ENCODE data around the gene DDX20.

DDX20 gene, protein sequence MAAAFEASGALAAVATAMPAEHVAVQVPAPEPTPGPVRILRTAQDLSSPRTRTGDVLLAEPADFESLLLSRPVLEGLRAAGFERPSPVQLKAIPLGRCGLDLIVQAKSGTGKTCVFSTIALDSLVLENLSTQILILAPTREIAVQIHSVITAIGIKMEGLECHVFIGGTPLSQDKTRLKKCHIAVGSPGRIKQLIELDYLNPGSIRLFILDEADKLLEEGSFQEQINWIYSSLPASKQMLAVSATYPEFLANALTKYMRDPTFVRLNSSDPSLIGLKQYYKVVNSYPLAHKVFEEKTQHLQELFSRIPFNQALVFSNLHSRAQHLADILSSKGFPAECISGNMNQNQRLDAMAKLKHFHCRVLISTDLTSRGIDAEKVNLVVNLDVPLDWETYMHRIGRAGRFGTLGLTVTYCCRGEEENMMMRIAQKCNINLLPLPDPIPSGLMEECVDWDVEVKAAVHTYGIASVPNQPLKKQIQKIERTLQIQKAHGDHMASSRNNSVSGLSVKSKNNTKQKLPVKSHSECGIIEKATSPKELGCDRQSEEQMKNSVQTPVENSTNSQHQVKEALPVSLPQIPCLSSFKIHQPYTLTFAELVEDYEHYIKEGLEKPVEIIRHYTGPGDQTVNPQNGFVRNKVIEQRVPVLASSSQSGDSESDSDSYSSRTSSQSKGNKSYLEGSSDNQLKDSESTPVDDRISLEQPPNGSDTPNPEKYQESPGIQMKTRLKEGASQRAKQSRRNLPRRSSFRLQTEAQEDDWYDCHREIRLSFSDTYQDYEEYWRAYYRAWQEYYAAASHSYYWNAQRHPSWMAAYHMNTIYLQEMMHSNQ

GRCh38 chr1:111755331-111756123 is at the start of gene DDX20:
Gene DDX20 (plus strand): TSS chr1:111755901. CDS start chr1:111755925, 24 bp downstream.
- H3K27ac ChIP-seq = peak within 1 kb of the TSS; percentile 98
- TF ChIP-seq CTCF (IDR thresholded peaks at IDR 0.05) (peak; percentile 95), ZFX (IDR thresholded peaks at IDR 0.05; ENCODE audit: borderline replicate concordance) (no peak)

DNA sequence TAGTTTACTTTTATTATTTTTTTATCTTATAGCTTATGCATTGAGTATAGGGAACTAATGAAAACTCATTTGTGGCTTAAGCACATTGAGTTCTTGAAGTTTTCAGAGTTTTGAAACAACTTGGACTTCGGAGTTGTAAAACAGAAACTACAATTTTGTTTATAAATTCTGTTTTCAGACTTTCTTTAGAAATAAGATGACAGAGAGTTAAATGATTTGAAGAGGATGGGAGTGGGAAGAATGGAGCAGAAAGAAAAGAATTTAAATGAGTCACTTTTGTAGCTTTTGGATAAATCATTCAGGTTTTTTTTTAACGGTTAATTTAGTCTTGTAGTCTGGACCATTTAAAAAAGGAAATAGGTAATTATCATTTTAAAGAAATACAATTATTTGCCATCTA is 48.8 kb upstream of the DDX20 start:
- no peak overlapping the region for H3K27ac ChIP-seq

GRCh38 chr1:111707906-111708305 is 47.8 kb upstream of the DDX20 start:
- H3K27ac ChIP-seq = no peak overlapping the region
- no peak for TF ChIP-seq CTCF (IDR thresholded peaks at IDR 0.05)
- TF ChIP-seq ZFX (IDR thresholded peaks at IDR 0.05; ENCODE audit: borderline replicate concordance) = no peak

More for the DNA sequence above, 48.8 kb upstream of the DDX20 start:
- TF ChIP-seq CTCF (IDR thresholded peaks at IDR 0.05) (no peak), ZFX (IDR thresholded peaks at IDR 0.05; ENCODE audit: borderline replicate concordance) (no peak)

DNA sequence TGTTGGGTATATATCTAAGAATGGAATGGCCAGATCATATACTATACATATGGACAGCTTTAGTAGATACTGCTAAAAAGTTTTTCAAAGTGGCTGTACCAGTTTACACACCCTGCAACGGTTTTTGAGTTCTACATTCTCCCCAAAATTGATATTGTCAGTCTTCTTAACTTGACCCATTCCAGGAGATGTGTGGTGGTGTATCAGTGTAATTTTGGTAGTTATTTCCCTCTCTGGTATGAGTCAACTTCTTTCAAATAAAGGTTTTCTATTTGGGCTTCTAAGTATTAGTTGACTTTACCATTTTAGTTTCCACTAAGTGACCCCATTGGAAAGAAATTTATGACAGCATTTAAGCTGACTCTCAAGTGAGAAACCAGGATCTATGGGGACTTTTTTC is 45.7 kb upstream of the DDX20 start:
- H3K27ac ChIP-seq = no peak overlapping the region
- TF ChIP-seq CTCF (IDR thresholded peaks at IDR 0.05) (no peak), ZFX (IDR thresholded peaks at IDR 0.05; ENCODE audit: borderline replicate concordance) (no peak)

DNA sequence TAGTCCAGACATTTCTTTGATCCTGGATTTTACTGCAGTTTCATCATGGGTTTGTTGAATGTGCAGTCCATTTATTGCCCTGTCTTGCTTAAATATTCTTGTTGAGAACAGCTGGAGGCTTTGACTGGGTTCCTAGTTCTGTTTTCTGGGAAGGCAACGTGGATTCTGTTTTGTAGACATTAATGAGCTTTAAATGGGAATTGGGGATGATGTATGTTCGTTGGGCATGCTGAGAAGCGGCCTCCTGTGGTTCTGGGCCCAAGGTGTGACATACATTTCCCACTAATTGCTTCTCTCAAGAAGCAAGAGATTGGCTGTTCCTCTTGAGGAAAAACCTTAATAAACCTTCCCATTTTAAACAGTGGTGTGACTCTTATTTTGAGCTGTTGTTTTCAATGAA is 39.4 kb upstream of the DDX20 start:
- H3K27ac ChIP-seq = no peak overlapping the region
- no peak for TF ChIP-seq CTCF (IDR thresholded peaks at IDR 0.05)
- no peak for TF ChIP-seq ZFX (IDR thresholded peaks at IDR 0.05; ENCODE audit: borderline replicate concordance)

DNA sequence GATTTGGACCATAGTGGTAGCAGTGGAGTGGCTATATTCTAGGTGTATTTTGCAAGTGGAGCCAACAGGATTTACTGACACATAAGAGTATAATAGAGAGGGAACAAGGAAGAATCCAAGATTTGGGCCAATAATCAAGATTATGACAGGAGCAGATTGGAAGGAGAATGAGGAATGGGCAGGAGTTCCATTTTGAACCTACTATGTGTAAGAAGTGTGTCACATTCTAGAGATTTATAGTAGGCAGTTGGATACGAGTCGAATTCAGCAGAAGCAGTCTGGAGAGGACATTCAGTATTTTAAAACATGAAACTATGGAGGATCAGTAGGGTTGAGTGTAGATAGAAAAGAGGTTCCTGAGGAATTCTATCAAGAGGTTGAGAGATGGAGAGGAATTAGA is 38.3 kb upstream of the DDX20 start:
- no peak overlapping the region for H3K27ac ChIP-seq

More for the DNA sequence above, 38.3 kb upstream of the DDX20 start:
- TF ChIP-seq CTCF (IDR thresholded peaks at IDR 0.05) (no peak), ZFX (IDR thresholded peaks at IDR 0.05; ENCODE audit: borderline replicate concordance) (no peak)

Data from 22Rv1 (cell line).